Activated CD4-positive, alpha-beta T cell treated with anti-CD3 and anti-CD28 coated beads for 4 hours (primary cell): ENCODE results near the gene C1orf35.

Experiments used
- DNase-seq, 2 donors: peaks; one replicate each; pipeline ENCODE4 v3.0.0-alpha.2; 2020

C1orf35 gene

DNA sequence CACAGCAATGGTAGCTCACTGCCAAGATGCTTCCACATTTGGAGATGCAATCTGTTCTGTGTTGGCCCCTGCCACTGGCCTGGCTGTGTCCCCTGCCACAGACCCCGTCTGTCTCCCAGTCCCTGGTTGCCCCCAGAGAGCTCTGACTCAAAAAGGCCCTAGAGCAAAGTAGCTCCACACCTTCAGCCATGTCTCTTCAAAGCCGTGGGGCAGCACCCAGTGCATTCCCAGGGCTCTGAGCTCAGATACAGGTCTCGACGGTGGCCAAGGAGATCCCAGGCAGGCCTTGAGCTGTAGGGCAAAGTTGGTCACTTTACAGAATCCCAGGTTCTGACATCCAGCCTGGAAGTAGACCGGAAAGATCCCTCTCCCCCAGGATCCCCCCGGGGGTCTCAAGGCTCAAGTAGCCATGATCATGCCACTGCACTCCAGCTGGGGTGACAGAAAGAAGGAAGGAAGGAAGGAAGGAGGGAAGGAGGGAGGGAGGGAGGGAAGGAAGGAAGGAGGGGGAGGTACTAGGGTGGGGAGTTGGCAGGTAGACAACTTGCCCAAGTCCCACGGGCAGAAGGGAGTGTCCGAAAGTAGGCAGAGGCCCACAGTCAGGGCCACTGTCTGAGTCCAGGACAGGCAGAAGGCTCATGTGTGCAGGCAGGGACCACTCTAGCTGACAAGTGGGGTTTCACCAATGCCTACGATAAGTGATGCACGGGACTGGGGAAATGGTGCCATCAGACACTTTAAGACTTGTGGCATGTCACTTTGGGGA, 25.4 kb downstream of the C1orf35 start:
- no peak for DNase-seq

DNA sequence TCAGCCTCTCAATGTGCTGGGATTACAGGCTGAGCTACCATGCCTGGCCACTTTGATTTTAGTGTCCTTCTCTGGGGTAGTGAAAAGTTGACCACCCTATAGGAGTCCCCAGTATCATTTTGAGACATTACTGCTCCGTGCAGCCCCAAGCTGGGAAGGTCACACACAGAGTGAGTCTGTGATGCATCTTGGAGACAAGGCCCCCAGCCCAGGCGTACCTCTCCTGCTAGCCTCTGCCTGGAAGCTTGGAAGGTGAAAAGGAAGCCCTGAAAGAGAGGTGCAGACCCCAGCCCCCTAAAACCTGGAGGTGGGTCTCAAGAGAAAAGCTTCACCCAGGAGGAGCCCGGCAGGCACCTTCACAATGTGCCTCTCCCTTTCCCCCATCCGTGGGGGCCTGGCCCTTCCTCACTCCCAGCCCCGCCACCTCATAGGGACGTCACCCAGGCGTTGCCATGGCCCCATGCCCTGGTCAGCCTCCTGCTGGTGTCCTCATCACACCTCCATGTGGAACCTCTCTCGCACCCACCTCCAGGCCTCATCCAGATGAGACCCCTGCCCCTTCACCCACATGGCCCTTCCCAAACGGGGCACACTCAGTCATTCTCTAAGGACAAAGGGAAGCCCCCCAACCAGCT, 26.2 kb downstream of the C1orf35 start:
- DNase-seq, result no peak

DNA sequence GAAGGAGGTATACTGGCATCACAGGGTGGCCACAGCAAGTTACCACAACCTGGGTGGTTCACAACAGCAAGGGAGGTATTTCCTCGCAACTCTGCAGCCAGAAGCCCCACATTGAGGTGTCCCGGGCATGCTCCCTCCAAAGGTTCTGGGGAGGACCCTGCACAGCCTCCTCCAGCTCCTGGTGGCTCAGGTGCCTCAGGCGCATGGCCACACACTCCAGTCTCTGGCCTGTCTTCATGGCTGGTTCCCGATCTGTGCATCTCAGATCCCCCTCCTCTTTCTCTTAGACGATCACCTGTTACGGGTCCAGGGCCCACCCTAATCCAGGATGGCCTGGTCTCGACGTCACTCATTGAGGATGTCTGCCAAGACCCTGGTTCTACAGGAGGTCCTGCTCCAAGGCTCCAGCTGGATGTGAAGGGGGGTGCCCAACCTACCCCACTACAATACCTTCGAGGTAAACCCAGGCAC, 27.3 kb downstream of the C1orf35 start:
- no peak for DNase-seq

DNA sequence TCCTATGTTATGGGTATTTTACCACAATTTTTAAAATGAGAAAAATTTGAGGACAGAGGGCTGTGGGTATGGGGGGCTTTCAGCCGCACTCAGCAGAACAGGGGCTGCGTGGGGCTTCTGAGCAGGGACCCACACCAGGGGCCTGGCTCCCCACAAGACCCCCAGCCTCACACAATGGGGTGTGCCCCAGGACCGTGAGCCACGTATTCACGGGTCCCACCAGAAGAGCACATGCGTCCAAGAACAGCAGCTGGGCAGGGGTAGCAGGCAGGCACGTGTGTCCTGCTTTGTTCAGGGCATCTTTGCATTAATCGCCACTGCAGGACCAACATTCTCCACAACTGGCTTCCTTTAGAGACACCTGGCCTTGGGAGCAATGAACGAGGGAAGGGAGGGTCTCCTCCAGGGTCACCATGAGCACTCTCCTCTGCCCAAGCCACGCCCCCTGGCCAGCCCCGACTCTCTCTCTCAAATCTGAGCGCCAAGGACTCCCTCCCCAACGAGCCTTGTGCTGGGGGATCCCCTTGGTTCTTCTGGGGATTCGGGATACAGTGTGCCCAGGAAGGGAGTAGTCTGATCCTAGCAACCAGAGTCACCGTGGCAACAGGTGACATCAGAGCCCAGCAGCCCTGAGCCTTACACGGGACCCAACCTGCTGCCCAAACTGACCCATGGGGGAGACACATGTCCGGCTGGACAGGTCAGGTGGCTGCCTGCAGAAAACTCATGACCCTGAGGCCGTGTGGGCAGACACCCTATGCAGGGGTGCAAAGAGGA, 28.0 kb downstream of the C1orf35 start:
- no peak for DNase-seq

DNA sequence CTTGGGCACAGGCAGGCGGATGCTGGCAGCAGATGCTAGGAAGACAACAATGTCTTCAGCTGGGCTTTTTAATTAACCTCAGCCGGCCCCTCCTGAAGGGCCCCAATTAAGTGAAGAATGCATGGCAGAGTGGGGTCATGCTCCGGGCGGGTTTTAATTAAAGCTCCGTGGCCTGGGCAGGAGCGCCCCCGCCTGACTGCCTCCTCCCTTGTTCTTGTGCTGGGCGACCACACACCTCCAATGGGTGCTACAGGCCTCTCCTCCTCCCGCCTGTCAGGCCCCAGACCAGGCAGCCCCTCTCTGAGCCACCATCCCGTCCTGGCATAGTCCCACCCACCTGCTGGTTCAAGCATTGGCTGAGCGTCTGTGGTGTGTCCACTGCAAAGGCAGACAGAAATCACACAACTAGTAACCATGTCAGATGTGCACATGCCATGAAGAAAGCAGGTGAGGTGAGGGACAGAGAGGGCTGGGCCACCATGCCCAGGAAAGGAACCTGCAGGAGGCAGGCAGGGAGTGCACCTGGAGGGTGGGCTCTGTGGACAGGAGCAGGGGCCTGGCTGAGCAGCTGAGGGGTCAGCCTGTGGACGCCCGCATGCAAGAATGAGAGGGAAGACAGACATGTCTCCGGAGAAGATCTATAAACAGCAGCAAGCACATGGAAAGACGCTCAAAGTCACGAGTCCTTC, 29.1 kb downstream of the C1orf35 start:
- DNase-seq, result no peak

DNA sequence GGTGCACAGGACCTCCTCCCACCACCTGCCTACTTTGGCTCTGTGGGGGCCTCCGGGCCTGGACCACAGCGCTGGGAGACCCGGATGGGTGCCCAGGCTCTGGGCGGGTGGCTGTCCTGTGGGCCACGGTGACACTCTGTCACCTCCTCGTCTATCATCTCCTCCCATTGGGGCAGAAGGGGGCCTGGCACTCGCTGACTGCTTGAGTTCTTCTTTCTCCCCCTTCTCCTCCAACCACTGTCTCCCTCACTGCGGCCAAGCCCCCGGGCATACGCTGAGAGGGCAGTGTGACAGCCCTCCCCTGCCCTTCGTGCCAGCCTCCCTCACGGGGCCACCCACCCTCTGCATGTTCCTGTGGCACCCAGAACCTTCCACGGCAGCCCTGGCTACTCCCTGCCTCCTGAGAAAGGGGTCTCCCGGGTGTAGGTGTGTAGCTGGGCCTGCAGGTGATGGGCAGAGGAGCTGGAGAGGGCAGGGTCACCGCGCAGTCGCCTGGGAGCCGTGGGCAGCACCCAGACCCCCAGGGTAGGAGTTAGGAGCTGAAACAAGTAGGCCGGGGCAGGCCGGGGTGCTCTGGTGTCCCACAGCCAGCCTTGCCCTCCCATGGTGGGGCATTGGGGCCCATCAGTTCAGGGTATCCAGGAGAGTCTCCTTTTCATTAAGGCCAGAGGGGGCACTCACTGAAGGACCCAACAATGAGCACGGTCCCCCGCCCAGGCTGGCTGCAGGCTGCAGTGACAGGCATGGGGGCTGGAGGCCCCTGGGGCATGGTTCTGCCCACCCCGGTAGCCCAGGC, 29.9 kb downstream of the C1orf35 start:
- DNase-seq, result no peak

- no peak for DNase-seq
Measured at GRCh38 chr1:228072658-228073043, 30.5 kb downstream of the C1orf35 start.

DNA sequence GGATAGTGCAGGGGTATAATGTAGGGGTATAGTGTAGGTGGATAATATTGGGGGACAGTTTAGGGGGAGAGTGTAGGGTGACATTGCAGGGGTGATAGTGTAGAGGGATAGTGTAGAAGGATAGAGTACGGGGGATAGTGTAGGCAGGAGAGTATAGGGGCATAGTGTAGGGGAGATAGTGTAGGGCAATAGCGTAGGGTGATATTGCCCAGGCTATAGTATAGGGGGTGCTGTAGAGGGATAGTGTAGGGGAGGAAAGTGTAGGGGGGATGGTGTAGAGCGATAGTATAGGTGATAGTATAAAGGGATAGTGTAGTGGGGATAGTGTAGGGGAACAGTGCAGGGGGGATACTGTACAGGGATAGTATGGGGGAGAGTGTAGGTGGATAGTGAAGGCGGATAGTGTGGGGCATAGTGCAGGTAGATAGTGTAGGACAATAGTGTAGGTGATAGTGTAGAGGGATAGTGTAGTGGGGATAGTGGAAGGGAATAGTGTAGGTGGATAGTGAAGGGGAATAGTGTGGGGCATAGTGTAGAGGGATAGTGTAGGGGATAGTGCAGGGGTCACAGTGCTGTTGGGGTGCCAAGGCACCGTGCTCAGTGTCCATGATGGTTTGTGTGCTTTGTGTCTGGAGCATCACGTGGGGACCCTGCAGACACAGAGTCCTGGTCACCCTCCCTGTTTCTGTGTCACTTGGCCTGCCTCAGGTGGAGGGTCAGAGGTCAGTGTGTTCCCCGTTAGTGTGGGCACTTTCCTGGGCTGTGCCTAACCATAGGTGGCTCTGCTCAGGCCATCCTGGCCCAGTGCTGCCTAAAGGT, 31.1 kb downstream of the C1orf35 start:
- DNase-seq, result no peak

GRCh38 chr1:228070851-228071250, 32.3 kb downstream of the C1orf35 start:
- DNase-seq, result no peak

DNA sequence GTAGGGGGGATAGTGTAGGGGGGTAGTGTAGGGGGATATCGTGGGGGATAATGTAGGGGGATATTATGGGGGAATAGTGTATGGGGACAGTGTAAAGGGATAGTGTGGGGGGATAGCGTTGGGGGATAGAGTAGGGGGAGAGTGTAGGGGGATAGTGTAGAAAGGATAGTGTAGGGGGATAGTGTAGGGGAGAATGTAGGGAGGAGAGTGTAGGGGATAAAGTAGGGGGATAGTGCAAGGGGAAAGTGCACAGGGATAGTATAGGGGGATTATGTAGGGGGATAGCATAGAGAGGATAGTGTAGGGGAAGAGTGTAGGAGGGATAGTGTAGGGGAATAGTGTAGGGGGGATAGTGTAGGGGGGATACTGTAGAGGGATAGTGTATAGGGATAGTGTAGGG, 33.0 kb downstream of the C1orf35 start:
- DNase-seq, result no peak

DNA sequence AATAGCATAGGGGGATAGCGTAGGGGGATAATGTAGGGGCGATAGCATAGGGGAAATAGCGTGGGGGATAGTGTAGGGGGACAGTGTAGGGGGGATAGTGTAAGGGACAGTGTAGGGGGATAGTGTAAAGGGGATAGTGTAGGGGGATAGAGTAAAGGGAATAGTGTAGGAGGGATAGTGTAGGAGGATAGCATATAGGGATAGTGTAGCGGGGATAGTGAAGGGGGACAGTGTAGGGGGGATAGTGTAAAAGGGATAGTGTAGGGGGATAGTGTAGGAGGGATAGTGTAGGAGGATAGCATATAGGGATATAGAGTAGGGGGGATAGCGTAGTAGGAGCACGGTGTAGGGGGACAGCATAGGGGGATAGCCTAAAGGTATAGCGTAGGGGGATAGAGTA, 34.8 kb downstream of the C1orf35 start:
- DNase-seq, result no peak

DNA sequence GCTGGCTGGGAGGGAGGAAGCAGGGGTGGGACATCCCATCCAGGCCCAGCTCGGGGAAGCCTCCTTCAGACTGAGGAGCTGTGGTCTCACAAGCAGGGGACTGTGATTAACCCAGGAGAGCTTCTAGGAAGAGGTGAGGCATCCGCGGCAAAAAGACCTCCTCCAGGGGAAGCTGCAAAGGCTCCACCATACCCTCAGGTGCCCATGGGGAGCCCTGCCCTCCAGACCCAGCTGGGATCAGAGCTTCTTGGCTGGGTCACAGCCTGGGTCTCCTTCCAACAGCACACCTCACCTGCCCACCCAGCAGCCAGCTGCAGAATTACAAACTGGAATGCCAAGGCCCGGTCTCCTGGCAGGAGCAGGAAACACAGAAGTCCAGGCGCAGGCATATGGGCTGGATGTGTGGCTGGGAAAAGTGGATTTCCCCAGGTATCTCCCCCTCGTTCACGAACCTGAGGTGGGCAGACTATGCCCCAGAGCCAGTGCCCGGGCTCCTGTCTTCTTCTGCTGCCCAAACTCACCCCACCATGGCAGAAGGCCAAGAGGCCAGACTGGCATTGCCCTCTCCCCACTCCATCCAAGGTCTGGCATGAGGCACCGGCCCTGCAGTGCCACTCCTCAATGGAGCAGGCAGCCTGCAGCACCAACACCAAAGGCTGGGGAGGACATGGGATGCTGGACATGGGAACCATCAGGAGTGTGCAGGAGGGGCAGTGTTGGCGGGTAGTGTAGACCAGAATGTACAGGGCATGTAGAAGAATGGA, 36.1 kb downstream of the C1orf35 start:
- DNase-seq, result no peak

GRCh38 chr1:228066416-228066815, 36.7 kb downstream of the C1orf35 start:
- no peak for DNase-seq

GRCh38 chr1:228065543-228066347, 37.4 kb downstream of the C1orf35 start:
- DNase-seq, result no peak

DNA sequence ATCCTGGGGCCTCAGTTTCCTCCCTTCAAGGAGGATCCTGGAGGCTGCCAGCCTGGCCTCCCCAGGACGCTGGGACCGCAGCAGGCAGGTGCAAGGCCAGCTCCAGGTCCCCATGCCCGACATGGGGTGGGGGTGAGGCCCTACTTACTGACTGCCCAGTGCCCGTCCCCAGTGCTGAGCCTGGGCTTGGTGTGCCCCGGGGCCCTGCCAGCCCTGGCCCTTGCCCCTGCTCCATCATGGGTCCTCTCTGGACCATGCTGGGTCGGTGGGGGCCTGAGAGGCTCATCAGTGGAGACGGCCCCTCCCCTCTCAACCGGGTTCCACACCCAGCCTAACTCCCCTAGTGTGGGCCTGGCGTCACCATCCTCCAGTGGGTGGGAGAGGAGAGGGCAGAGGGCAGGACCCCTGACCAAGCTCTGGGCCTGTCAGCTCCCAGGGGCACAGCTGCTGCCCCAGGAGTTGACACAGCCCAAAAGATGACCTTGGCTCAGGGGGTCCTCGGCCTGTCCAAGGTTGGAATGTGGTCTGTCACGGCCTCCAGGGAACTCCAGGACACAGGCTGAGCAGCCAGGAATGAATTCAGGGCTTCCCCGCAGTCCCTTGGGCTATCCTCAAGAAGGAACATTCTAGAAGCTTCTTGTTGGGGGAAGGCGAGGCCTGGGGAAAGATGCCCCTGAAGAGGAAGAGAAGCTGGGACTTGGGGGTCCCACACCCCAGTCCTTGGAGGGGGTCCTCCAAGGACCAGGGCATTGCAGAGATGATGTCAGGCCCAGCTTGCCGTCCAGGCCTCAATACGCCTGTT, 38.2 kb downstream of the C1orf35 start:
- DNase-seq, result no peak

- no peak for DNase-seq
Measured at GRCh38 chr1:228064296-228064695, 38.8 kb downstream of the C1orf35 start.

DNA sequence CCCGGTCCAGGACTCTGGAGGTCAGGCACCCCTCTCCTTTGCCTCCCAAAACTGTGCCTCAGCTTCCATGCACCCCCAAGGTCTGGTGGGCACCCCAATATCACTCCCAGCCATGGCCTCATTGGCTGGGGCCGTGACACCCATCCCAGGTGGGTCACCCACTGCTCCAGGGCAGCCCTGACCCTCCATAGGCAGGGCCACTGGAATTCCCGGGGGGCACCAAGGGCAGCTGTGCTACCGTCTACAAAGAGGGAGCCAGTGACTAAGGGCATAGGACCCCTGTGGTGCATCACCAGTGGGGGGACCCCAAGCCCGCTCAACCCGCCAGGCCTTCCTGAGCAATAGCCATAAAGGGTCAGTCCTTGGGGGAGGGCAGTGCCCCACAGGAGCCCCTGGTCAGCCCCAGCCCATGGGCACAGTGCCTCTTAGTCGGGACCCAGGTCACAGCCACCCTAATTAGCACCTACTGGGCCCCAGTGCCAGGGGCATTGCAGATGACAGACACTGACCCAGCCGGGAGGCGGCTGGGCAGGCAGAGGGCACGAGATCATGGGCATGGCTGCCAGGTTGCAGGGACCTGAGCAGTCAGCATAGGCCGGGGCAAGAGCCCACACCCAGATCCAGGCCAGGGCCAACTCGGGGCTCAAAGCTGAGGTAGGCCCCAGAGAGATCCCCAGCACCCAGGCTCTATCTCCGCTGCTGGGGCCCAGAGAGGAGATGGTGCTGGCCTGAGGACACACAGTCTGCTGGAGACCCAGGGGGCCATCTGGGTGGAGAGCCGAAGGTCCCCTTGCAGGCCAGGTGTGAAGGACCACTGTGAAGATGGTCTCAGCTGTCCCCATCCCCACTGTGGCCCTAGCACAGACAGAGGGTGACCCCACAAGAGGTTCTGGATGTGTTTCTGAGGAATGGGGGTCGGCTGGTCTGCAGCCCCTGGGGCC, 39.6 kb downstream of the C1orf35 start:
- no peak for DNase-seq

- no peak for DNase-seq
Measured at GRCh38 chr1:228062812-228063211, 40.3 kb downstream of the C1orf35 start.
